ENCODE results near the gene RNF130. TPM values are rescaled to one million over a fixed set of nuclear protein-coding genes. Genes with fewer than 3 reads are reported as not detected.

RNF130 gene
- total and polyA plus RNA-seq, 2 of the 13 experiments (the other 11 are each of a cell fraction or from before 2014, with no cell fraction given): 28.2 to 28.3 TPM

DNA sequence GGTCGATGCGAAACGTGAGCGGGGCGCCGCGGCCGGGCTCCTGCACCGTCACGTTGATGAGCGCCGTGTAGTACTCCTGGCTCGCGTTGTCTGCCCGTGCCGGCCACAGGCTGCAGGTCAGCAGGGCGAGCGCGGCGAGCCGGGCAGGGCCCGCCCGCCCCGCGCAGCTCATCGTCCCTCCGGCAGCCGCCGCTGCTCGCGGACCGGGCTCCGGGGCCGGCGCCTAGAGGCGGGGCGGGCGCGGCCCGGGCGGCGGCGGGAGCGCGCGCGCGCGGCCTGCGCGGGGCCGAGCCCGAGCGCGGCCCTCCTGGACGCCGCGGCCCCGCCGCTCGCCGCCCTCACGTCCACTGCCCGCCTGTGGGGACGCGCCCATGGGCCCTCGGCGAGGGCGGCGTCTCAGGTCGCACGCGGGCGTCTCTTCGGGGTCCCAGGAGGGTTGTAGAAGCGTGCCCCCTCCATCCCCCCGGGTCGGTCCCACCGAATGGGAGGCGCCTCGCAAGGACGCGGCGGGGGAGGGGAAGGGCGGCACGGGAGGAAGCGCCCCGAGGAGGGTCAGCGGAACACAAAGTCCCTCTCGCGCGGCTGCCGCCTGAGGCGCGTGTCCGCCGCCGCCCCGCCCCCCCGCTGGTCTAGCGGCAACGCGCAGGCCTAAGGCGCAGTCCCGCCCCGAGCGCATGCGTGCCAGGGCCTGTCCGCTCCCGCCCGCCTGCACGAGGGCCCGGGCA is at the start of gene RNF130 (continued):
- TF ChIP-seq POGZ (CRISPR knock-in tag; IDR thresholded peaks at IDR 0.05) (peak; percentile 66; the same call in 1 of the 2 replicates), ZNF383 (CRISPR knock-in tag; IDR thresholded peaks at IDR 0.05; ENCODE audit: borderline replicate concordance) (no peak), NFE2L1 (CRISPR knock-in tag; IDR thresholded peaks at IDR 0.05; ENCODE audit: borderline replicate concordance) (0 out of 2 replicates have a peak, but pooled peaks have one; percentile 81), PCBP2 (optimal IDR thresholded peaks at IDR 0.05; ENCODE audit: low read depth, low read length, poor library complexity, severe bottlenecking) (no peak), POLR2A (IDR thresholded peaks at IDR 0.05; ENCODE audit: insufficient read depth in 1 of 2, low read depth in 2 of 2, low read length in 2 of 2) (peak; percentile 72 to 79), ZIK1 (CRISPR knock-in tag; IDR thresholded peaks at IDR 0.05; ENCODE audit: borderline replicate concordance, low read depth) (peak; percentile 97; the same call in 1 of the 2 replicates), NFYC (CRISPR knock-in tag; IDR thresholded peaks at IDR 0.05) (no peak; the same call in 1 of the 2 replicates), NR2F6 (IDR thresholded peaks at IDR 0.05) (no peak), NR2F6 (CRISPR knock-in tag; IDR thresholded peaks at IDR 0.05) (peak; percentile 63), ZNF33A (CRISPR knock-in tag; IDR thresholded peaks at IDR 0.05; ENCODE audit: borderline replicate concordance) (no peak), NFRKB (IDR thresholded peaks at IDR 0.05) (no peak), ZBTB1 (CRISPR knock-in tag; IDR thresholded peaks at IDR 0.05; ENCODE audit: borderline replicate concordance) (no peak), HDAC6 (IDR thresholded peaks at IDR 0.05; ENCODE audit: low read depth, low read length) (no peak), SCMH1 (CRISPR knock-in tag; IDR thresholded peaks at IDR 0.05; ENCODE audit: borderline replicate concordance) (no peak), ASH2L (IDR thresholded peaks at IDR 0.05; ENCODE audit: insufficient read length, low read depth, low read length) (peak; percentile 82), GTF3A (CRISPR knock-in tag; conservative IDR thresholded peaks at IDR 0.05) (no peak), ZFAT (CRISPR knock-in tag; conservative IDR thresholded peaks at IDR 0.05) (no peak; the same call in 1 of the 2 replicates), ZNF292 (CRISPR knock-in tag; IDR thresholded peaks at IDR 0.05; ENCODE audit: borderline replicate concordance, low read depth) (no peak)
- TF ChIP-seq, protein P1, sequence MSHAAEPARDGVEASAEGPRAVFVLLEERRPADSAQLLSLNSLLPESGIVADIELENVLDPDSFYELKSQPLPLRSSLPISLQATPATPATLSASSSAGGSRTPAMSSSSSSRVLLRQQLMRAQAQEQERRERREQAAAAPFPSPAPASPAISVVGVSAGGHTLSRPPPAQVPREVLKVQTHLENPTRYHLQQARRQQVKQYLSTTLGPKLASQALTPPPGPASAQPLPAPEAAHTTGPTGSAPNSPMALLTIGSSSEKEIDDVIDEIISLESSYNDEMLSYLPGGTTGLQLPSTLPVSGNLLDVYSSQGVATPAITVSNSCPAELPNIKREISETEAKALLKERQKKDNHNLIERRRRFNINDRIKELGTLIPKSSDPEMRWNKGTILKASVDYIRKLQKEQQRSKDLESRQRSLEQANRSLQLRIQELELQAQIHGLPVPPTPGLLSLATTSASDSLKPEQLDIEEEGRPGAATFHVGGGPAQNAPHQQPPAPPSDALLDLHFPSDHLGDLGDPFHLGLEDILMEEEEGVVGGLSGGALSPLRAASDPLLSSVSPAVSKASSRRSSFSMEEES (CRISPR knock-in tag; IDR thresholded peaks at IDR 0.05): peak; percentile 84; the same call in 1 of the 2 replicates
- TF ChIP-seq, protein P2, sequence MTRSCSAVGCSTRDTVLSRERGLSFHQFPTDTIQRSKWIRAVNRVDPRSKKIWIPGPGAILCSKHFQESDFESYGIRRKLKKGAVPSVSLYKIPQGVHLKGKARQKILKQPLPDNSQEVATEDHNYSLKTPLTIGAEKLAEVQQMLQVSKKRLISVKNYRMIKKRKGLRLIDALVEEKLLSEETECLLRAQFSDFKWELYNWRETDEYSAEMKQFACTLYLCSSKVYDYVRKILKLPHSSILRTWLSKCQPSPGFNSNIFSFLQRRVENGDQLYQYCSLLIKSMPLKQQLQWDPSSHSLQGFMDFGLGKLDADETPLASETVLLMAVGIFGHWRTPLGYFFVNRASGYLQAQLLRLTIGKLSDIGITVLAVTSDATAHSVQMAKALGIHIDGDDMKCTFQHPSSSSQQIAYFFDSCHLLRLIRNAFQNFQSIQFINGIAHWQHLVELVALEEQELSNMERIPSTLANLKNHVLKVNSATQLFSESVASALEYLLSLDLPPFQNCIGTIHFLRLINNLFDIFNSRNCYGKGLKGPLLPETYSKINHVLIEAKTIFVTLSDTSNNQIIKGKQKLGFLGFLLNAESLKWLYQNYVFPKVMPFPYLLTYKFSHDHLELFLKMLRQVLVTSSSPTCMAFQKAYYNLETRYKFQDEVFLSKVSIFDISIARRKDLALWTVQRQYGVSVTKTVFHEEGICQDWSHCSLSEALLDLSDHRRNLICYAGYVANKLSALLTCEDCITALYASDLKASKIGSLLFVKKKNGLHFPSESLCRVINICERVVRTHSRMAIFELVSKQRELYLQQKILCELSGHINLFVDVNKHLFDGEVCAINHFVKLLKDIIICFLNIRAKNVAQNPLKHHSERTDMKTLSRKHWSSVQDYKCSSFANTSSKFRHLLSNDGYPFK (CRISPR knock-in tag; IDR thresholded peaks at IDR 0.05; ENCODE audit: borderline replicate concordance): no peak
- TF ChIP-seq, protein P3, sequence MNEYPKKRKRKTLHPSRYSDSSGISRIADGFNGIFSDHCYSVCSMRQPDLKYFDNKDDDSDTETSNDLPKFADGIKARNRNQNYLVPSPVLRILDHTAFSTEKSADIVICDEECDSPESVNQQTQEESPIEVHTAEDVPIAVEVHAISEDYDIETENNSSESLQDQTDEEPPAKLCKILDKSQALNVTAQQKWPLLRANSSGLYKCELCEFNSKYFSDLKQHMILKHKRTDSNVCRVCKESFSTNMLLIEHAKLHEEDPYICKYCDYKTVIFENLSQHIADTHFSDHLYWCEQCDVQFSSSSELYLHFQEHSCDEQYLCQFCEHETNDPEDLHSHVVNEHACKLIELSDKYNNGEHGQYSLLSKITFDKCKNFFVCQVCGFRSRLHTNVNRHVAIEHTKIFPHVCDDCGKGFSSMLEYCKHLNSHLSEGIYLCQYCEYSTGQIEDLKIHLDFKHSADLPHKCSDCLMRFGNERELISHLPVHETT (CRISPR knock-in tag; conservative IDR thresholded peaks at IDR 0.05): peak; percentile 93
- TF ChIP-seq, protein P4, sequence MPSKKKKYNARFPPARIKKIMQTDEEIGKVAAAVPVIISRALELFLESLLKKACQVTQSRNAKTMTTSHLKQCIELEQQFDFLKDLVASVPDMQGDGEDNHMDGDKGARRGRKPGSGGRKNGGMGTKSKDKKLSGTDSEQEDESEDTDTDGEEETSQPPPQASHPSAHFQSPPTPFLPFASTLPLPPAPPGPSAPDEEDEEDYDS (CRISPR knock-in tag; IDR thresholded peaks at IDR 0.05): no peak
- TF ChIP-seq, protein P5, sequence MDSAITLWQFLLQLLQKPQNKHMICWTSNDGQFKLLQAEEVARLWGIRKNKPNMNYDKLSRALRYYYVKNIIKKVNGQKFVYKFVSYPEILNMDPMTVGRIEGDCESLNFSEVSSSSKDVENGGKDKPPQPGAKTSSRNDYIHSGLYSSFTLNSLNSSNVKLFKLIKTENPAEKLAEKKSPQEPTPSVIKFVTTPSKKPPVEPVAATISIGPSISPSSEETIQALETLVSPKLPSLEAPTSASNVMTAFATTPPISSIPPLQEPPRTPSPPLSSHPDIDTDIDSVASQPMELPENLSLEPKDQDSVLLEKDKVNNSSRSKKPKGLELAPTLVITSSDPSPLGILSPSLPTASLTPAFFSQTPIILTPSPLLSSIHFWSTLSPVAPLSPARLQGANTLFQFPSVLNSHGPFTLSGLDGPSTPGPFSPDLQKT (CRISPR knock-in tag; IDR thresholded peaks at IDR 0.05; ENCODE audit: borderline replicate concordance): 0 out of 2 replicates have a peak, but pooled peaks have one; percentile 80
